Cardiac septum (tissue), 1 donor: Measurements from ENCODE around the gene SLC22A6. TPM values are rescaled to one million over a fixed set of nuclear protein-coding genes. Genes with fewer than 3 reads are reported as not detected.
"Not testable (repeated sequence)": the region's sequence is repeated elsewhere in the genome, so short reads cannot be mapped to it uniquely, and the experiment has no call there.

ENCODE experiments used
- DNase-seq: peaks from one replicate; pipeline ENCODE4 v3.0.0-alpha.2; 2020; ENCODE audit warnings: low spot score
- intact Hi-C: fragments of 100-400 bp; cut with DNase I; formaldehyde crosslinking; loops from one replicate; pipeline ENCODE4 v1.14.0; 2022
- total RNA-seq: library from RNA; stranded (reverse); fragmentation: NEBNext Ultra II Directional; extraction: Animal tissue kit (Norgen Biotek cat#: 25700); gene quantifications from one replicate; pipeline ENCODE4 v1.2.1, GENCODE V29; 2021
- donor health status: DM: no; HTN: no; CAD: no.

Gene SLC22A6
- total RNA-seq, 1 donor from 2014 or later = not detected

- intact Hi-C loops, DNase-seq: not testable (repeated sequence)
Observed at GRCh38 chr11:62937528-62937927, 47.2 kb downstream of the SLC22A6 start.

- intact Hi-C loops = no loop called here
- DNase-seq = no peak
Observed at GRCh38 chr11:62934496-62934785, 50.3 kb downstream of the SLC22A6 start.

GRCh38 chr11:62933750-62934495 is 50.8 kb downstream of the SLC22A6 start:
- intact Hi-C loops = no loop called here
- DNase-seq = peak; percentile 46

- peak; percentile 35 for DNase-seq
- intact Hi-C loops = no loop called here
Observed at GRCh38 chr11:62933285-62933684, 51.5 kb downstream of the SLC22A6 start.

- DNase-seq = peak; percentile 49
- intact Hi-C loops = no loop called here
Observed at GRCh38 chr11:62931499-62932278, 53.1 kb downstream of the SLC22A6 start.

- DNase-seq = no peak
- intact Hi-C loops = no loop called here
Observed at GRCh38 chr11:62930666-62931065, 54.1 kb downstream of the SLC22A6 start.

- peak; percentile 61 for DNase-seq
Observed at GRCh38 chr11:62930157-62930556, 54.6 kb downstream of the SLC22A6 start.

GRCh38 chr11:62928011-62928410 is 56.8 kb downstream of the SLC22A6 start:
- intact Hi-C loops = no loop called here
- peak; percentile 35 for DNase-seq

More at GRCh38 chr11:62930157-62930556, 54.6 kb downstream of the SLC22A6 start:
- intact Hi-C loops = no loop called here

- intact Hi-C loops = no loop called here
- DNase-seq = peak; percentile 70
Observed at GRCh38 chr11:62926680-62927455, 57.9 kb downstream of the SLC22A6 start.

Other genes with a start within 250 kb of the SLC22A6 start
- gene ZBTB3, start 230.8 kb downstream of the SLC22A6 start, total RNA-seq = 10.9 TPM
- gene POLR2G, start 223.4 kb downstream of the SLC22A6 start, total RNA-seq = 45.3 TPM
- 9.7 TPM for gene TAF6L, start 213.6 kb downstream of the SLC22A6 start, total RNA-seq
- 12.0 TPM for gene TMEM179B, start 197.6 kb downstream of the SLC22A6 start, total RNA-seq
- gene TMEM223, start 193.0 kb downstream of the SLC22A6 start, total RNA-seq = 17.7 TPM
- gene NXF1, start 179.5 kb downstream of the SLC22A6 start, total RNA-seq = 36.7 TPM
- gene STX5, start 152.9 kb downstream of the SLC22A6 start, total RNA-seq = 19.7 TPM
- not detected for gene TEX54, start 152.1 kb downstream of the SLC22A6 start, total RNA-seq
- 22.8 TPM for gene WDR74, start 145.4 kb downstream of the SLC22A6 start, total RNA-seq
- 38.6 TPM for gene SLC3A2, start 104.1 kb downstream of the SLC22A6 start, total RNA-seq
- not detected for gene CHRM1, start 63.6 kb downstream of the SLC22A6 start, total RNA-seq
- not detected for gene SLC22A8, start 30.9 kb upstream of the SLC22A6 start, total RNA-seq
- gene SLC22A24, start 159.3 kb upstream of the SLC22A6 start, total RNA-seq = not detected